GM19035 (cell line): ENCODE results near the gene CCL11.

Experiments used
- ATAC-seq: cut with Tn5 transposase; IDR thresholded peaks from one replicate; pipeline ENCODE4 v1.9.1; 2021; ENCODE audit not compliant: unreplicated experiment

The CCL11 gene

GRCh38 chr17:34257299-34257985, 28.1 kb upstream of the CCL11 start:
- no peak for ATAC-seq

- ATAC-seq = no peak
These were observed 27.6 kb upstream of the CCL11 start for GRCh38 chr17:34257986-34258326.

- no peak for ATAC-seq
These were observed 26.4 kb upstream of the CCL11 start for GRCh38 chr17:34259146-34259545.

GRCh38 chr17:34260861-34261260, 24.7 kb upstream of the CCL11 start:
- ATAC-seq = no peak

- ATAC-seq = no peak
These were observed 23.8 kb upstream of the CCL11 start for GRCh38 chr17:34261568-34262337.

- ATAC-seq = no peak
These were observed 19.8 kb upstream of the CCL11 start for GRCh38 chr17:34265711-34266110.

- ATAC-seq = no peak
These were observed 15.6 kb upstream of the CCL11 start, which contains the start of gene CCL7 for GRCh38 chr17:34269969-34270368. Gene CCL7 (plus strand): TSS chr17:34270221. CDS start chr17:34270291, 70 bp downstream.

GRCh38 chr17:34275881-34276280, 9.7 kb upstream of the CCL11 start:
- ATAC-seq = no peak

- ATAC-seq = no peak
These were observed 8.7 kb upstream of the CCL11 start for GRCh38 chr17:34276826-34277225.

- no peak for ATAC-seq
These were observed 2.0 kb upstream of the CCL11 start for GRCh38 chr17:34283571-34283970.

- ATAC-seq = no peak
These were observed 2.3 kb downstream of the CCL11 start for GRCh38 chr17:34287875-34288274.

GRCh38 chr17:34290586-34290985, 5.0 kb downstream of the CCL11 start:
- ATAC-seq = no peak

GRCh38 chr17:34291721-34292348, 6.3 kb downstream of the CCL11 start:
- no peak for ATAC-seq

- ATAC-seq = no peak
These were observed 13.5 kb downstream of the CCL11 start for GRCh38 chr17:34299027-34299426.

- ATAC-seq = no peak
These were observed 14.5 kb downstream of the CCL11 start for GRCh38 chr17:34299956-34300577.

GRCh38 chr17:34300652-34301370, 15.3 kb downstream of the CCL11 start:
- no peak for ATAC-seq

GRCh38 chr17:34301986-34302385, 16.4 kb downstream of the CCL11 start:
- no peak for ATAC-seq

GRCh38 chr17:34302636-34303035, 17.1 kb downstream of the CCL11 start:
- no peak for ATAC-seq

GRCh38 chr17:34303606-34304005, 18.1 kb downstream of the CCL11 start:
- ATAC-seq = no peak

- ATAC-seq = no peak
These were observed 19.5 kb downstream of the CCL11 start for GRCh38 chr17:34305061-34305460.

- ATAC-seq = no peak
These were observed 20.1 kb downstream of the CCL11 start for GRCh38 chr17:34305606-34306005.
